Testis (tissue), 3 donors: ENCODE results near the gene SAV1. TPM values are rescaled to one million over a fixed set of nuclear protein-coding genes. Genes with fewer than 3 reads are reported as not detected.
"Not testable (repeated sequence)": the region's sequence is repeated elsewhere in the genome, so short reads cannot be mapped to it uniquely, and the experiment has no call there.

Source experiments
- DNase-seq: peaks from one replicate; pipeline ENCODE4 v3.0.0-alpha.2; 2019
- H3K27ac ChIP-seq, 2 donors: fragments of 200-600 bp; sonication (generic); one replicate each; pipeline ENCODE4 v1.5.1; 2019
- H3K27me3 ChIP-seq: fragments of 200-600 bp; sonication (generic); one replicate; pipeline ENCODE4 v1.5.1; 2019
- H3K36me3 ChIP-seq: fragments of 200-600 bp; sonication (generic); one replicate; pipeline ENCODE4 v1.5.1; 2017; ENCODE audit warnings: low read depth; ENCODE audit errors: missing control alignments
- H3K4me1 ChIP-seq: fragments of 200-600 bp; sonication (generic); one replicate; pipeline ENCODE4 v1.5.1; 2019
- H3K4me3 ChIP-seq, 2 donors: fragments of 200-600 bp; sonication (generic); one replicate each; pipeline ENCODE4 v1.5.1; 2017 to 2019
- H3K9me3 ChIP-seq: fragments of 200-600 bp; sonication (generic); one replicate; pipeline ENCODE4 v1.5.1; 2017
- CTCF ChIP-seq, 3 experiments: fragments of 450-650 bp in 2 of 3; fragments of 200-600 bp in 1 of 3; sonication (generic) in 1 of 3; IDR thresholded peaks; one replicate each; pipeline ENCODE4 v1.5.1; 2016 to 2019; ENCODE audit warnings: antibody characterized with exemption in 3 of 3, mild to moderate bottlenecking in 2 of 3, moderate library complexity in 1 of 3
- POLR2A ChIP-seq: fragments of 450-650 bp; IDR thresholded peaks from one replicate; pipeline ENCODE4 v1.6.1; 2017; ENCODE audit warnings: antibody characterized with exemption, mild to moderate bottlenecking, moderate library complexity
- WGBS, 2 donors: methylation state at CpG; one replicate each; pipeline ENCODE4 v1.1.5; 2018; 5-methylcytosine and 5-hydroxymethylcytosine counted together
- intact Hi-C: fragments of 100-400 bp; cut with DNase I; formaldehyde crosslinking; loops from one replicate; pipeline ENCODE4 v1.15.1; 2023; ENCODE audit warnings: low total_unique reads
- polyA plus RNA-seq: library from polyadenylated mRNA; stranded (reverse); fragments of 350-450 nt; fragmentation: Illumina TruSeq; extraction: RNeasy Lipid Tissue Mini Kit (QIAGEN cat#74804); gene quantifications from one replicate; pipeline ENCODE4 v1.2.3, GENCODE V29; 2014; ENCODE audit warnings: low read depth, low replicate concordance; ENCODE audit not compliant: insufficient read depth
- total RNA-seq, 2 donors: library from RNA; depleted of rRNA; stranded (reverse); fragments of >200 nt; gene quantifications; one replicate each; pipeline ENCODE4 v1.2.3, GENCODE V29; 2016

The SAV1 gene
- total and polyA plus RNA-seq, 3 donors from 2014 or later: 40.4 to 53.5 (median 40.9) TPM

- 64 to 65% methylated on average over 18 to 22 of the region's 22 CpGs for WGBS, 2 donors
- no peak for DNase-seq
- no peaks in the 10 kb centered on the region for H3K4me1 ChIP-seq
Measured at GRCh38 chr14:50705026-50705593, 37.0 kb upstream of the SAV1 start.

GRCh38 chr14:50704454-50705010 lies 36.4 kb upstream of the SAV1 start:
- intact Hi-C loops: no loop called here
- Histone ChIP-seq H3K4me1 (no peaks in the 10 kb centered on the region), H3K4me3 (no peak overlapping the region), H3K36me3 (no peaks in the 10 kb centered on the region), H3K27ac (no peak overlapping the region), H3K9me3 (no peaks in the 10 kb centered on the region), H3K27me3 (no peaks in the 10 kb centered on the region)
- DNase-seq: no peak
- TF ChIP-seq POLR2A: no peak
- no peak for TF ChIP-seq CTCF (IDR thresholded peaks at IDR 0.05)
- WGBS, 2 donors: 58 to 71% methylated on average over 19 to 25 of the region's 26 CpGs

More at GRCh38 chr14:50705026-50705593, 37.0 kb upstream of the SAV1 start:
- Histone ChIP-seq H3K27ac (no peak overlapping the region), H3K4me3 (no peak overlapping the region), H3K9me3 (no peaks in the 10 kb centered on the region), H3K36me3 (no peaks in the 10 kb centered on the region), H3K27me3 (no peaks in the 10 kb centered on the region)
- TF ChIP-seq CTCF (IDR thresholded peaks at IDR 0.05) (no peak), POLR2A (no peak)
- intact Hi-C loops: no loop called here

- whole genome bisulfite sequencing, 2 donors: 75% methylated on average over 4 of the region's 4 CpGs
- Histone ChIP-seq H3K36me3 (no peaks in the 10 kb centered on the region), H3K4me3 (no peak overlapping the region), H3K27me3 (no peaks in the 10 kb centered on the region), H3K27ac (no peak overlapping the region), H3K4me1 (no peaks in the 10 kb centered on the region), H3K9me3 (no peaks in the 10 kb centered on the region)
- no peak for DNase-seq
- no peak for TF ChIP-seq CTCF (IDR thresholded peaks at IDR 0.05)
- no peak for TF ChIP-seq POLR2A
- intact Hi-C loops: no loop called here
Measured at GRCh38 chr14:50697659-50698290, 29.7 kb upstream of the SAV1 start.

GRCh38 chr14:50694260-50694659 lies 26.2 kb upstream of the SAV1 start:
- H3K9me3 ChIP-seq, DNase-seq, intact Hi-C loops, H3K4me3 ChIP-seq, H3K4me1 ChIP-seq, H3K27me3 ChIP-seq, H3K36me3 ChIP-seq, H3K27ac ChIP-seq: not testable (repeated sequence)
- WGBS, 2 donors: 91 to 95% methylated on average over 3 of the region's 3 CpGs

GRCh38 chr14:50688875-50689274 lies 20.8 kb upstream of the SAV1 start:
- no peaks in the 10 kb centered on the region for H3K36me3 ChIP-seq
- no peaks in the 10 kb centered on the region for H3K27me3 ChIP-seq
- no peak for TF ChIP-seq CTCF (IDR thresholded peaks at IDR 0.05)
- no peak for TF ChIP-seq POLR2A
- no peaks in the 10 kb centered on the region for H3K4me1 ChIP-seq
- no peak overlapping the region for H3K27ac ChIP-seq
- DNase-seq: no peak
- H3K4me3 ChIP-seq: no peak overlapping the region
- H3K9me3 ChIP-seq: no peaks in the 10 kb centered on the region
- WGBS, 2 donors: 94 to 100% methylated on average over 1 of the region's 1 CpG
- intact Hi-C loops: no loop called here
